Sigmoid colon (tissue), 4 donors: ENCODE results near the gene PDHX.

Experiments used
- EP300 ChIP-seq, 4 donors: sonication (generic); formaldehyde crosslinking; IDR thresholded peaks; one replicate each; pipeline ENCODE4 v1.6.1; 2017; ENCODE audit warnings: antibody characterized with exemption in 4 of 4
- POLR2A ChIP-seq, 2 donors: fragments of 450-650 bp; IDR thresholded peaks; one replicate each; pipeline ENCODE4 v1.6.1; 2016; ENCODE audit warnings: antibody characterized with exemption in 2 of 2, mild to moderate bottlenecking in 2 of 2, moderate library complexity in 2 of 2
- POLR2AphosphoS5 ChIP-seq, 4 donors: sonication (generic); formaldehyde crosslinking; IDR thresholded peaks; one replicate each; pipeline ENCODE4 v1.6.1; 2017; ENCODE audit warnings: antibody characterized with exemption in 4 of 4
- TF ChIP-seq, protein P1 (sequence below), 4 experiments: fragments of 450-650 bp in 3 of 4; fragments of 200-600 bp in 1 of 4; IDR thresholded peaks; one replicate each; pipeline ENCODE4 v1.5.1; 2016 to 2019; ENCODE audit warnings: antibody characterized with exemption in 4 of 4, mild to moderate bottlenecking in 3 of 4, moderate library complexity in 2 of 4

DNA sequence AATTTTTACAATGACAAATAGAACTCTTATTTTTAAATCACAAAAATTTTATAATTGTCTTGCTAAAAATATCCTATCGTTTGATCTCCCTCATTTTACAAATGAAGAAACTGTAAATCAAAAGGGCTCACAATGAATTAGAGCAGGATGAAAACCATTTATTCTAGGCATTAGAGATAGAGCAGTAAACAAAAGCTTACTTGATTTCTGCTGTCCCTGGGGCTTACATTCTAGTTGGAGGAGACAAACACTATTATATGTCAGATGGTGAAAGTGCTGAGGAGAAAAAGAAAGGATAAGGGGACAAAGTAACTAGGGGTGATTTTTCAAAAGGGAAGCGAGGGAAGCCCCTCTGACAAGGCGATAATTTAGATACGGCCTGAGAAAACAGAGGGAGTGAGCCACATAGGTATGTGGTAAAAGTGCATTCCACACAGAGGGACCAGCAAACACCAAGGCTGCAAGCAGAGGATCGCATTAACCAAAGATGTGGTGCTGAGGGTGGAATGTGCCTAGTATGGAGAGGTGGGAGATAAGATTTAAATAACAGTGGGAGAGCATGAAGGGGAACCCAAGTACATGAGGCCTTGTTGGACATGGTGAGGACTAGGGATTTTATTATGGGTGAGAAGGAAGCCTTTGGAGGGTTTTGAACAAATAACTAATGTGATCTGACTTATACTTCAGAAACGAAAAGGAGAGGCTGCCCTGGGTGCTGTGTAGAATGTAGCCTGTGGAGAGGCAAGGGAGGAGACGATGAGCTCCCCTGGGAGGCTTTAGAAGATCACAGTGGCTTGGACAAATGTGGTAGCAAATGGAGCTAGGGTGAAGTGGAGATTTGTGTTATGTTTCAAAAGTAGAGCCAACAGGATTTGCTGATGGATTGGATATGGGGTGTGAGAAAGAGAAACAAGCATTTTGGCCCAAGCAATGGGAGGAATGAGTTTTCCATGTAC is 62.1 kb downstream of the PDHX start:
- TF ChIP-seq, protein P1, sequence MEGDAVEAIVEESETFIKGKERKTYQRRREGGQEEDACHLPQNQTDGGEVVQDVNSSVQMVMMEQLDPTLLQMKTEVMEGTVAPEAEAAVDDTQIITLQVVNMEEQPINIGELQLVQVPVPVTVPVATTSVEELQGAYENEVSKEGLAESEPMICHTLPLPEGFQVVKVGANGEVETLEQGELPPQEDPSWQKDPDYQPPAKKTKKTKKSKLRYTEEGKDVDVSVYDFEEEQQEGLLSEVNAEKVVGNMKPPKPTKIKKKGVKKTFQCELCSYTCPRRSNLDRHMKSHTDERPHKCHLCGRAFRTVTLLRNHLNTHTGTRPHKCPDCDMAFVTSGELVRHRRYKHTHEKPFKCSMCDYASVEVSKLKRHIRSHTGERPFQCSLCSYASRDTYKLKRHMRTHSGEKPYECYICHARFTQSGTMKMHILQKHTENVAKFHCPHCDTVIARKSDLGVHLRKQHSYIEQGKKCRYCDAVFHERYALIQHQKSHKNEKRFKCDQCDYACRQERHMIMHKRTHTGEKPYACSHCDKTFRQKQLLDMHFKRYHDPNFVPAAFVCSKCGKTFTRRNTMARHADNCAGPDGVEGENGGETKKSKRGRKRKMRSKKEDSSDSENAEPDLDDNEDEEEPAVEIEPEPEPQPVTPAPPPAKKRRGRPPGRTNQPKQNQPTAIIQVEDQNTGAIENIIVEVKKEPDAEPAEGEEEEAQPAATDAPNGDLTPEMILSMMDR (IDR thresholded peaks at IDR 0.05): no peak
- TF ChIP-seq POLR2AphosphoS5 (IDR thresholded peaks at IDR 0.05) (no peak), POLR2A (IDR thresholded peaks at IDR 0.05) (no peak), EP300 (IDR thresholded peaks at IDR 0.05) (no peak)
